CD14-positive monocyte (primary cell): ENCODE measurements around the gene ADAMTSL1. TPM values are rescaled to one million over a fixed set of nuclear protein-coding genes. Genes with fewer than 3 reads are reported as not detected.

Source experiments
- DNase-seq, 3 donors: peaks; one replicate each; pipeline ENCODE4 v3.0.0-alpha.2; 2011 to 2022
- H2AFZ ChIP-seq: 2 replicates; pipeline ENCODE4 v1.6.0; 2012; ENCODE audit warnings: mild to moderate bottlenecking, low read depth, low read length, inconsistent platforms; ENCODE audit not compliant: insufficient read depth, poor library complexity, severe bottlenecking
- H3K27ac ChIP-seq, 2 donors: 1 replicate in 1 of 2; 2 replicates in 1 of 2; pipeline ENCODE4 v1.5.1; 2012 to 2013; ENCODE audit warnings: low read length in 2 of 2, control low read depth in 1 of 2, inconsistent platforms in 1 of 2, low read depth in 1 of 2, mild to moderate bottlenecking in 1 of 2
- H3K27me3 ChIP-seq, 2 donors: one replicate each; pipeline versions ENCODE4 v1.6.0 to v1.6.1; 2011 to 2013; ENCODE audit warnings: low read length in 2 of 2; ENCODE audit not compliant: control insufficient read depth in 2 of 2, insufficient read depth in 2 of 2
- H3K36me3 ChIP-seq, 2 donors: replicated peaks in 1 of 2; 1 replicate in 1 of 2; 2 replicates in 1 of 2; pipeline versions ENCODE4 v1.5.1 to v1.6.1; 2012 to 2013; ENCODE audit warnings: low read length in 2 of 2, control low read depth in 1 of 2, inconsistent platforms in 1 of 2, mild to moderate bottlenecking in 1 of 2; ENCODE audit not compliant: insufficient read depth in 2 of 2, control insufficient read depth in 1 of 2
- H3K4me1 ChIP-seq, 2 donors: 1 replicate in 1 of 2; 2 replicates in 1 of 2; pipeline versions ENCODE4 v1.5.1 to v1.6.1; 2012 to 2013; ENCODE audit warnings: low read length in 2 of 2, control low read depth in 1 of 2, inconsistent platforms in 1 of 2, mild to moderate bottlenecking in 1 of 2, moderate library complexity in 1 of 2; ENCODE audit not compliant: insufficient read depth in 2 of 2, control insufficient read depth in 1 of 2
- H3K4me2 ChIP-seq: replicated peaks from 2 replicates; pipeline ENCODE3; 2012; ENCODE audit warnings: low read length, moderate library complexity, mild to moderate bottlenecking; ENCODE audit not compliant: poor library complexity, severe bottlenecking; ENCODE audit errors: extremely low read depth
- H3K4me3 ChIP-seq, 3 experiments: fragments of 200-600 bp in 1 of 3; sonication (generic) in 1 of 3; replicated peaks in 1 of 3; 1 replicate in 2 of 3; 2 replicates in 1 of 3; pipeline ENCODE4 v1.5.1; 2011 to 2013; ENCODE audit warnings: low read length in 3 of 3, mild to moderate bottlenecking in 3 of 3, control low read depth in 2 of 3, low read depth in 2 of 3, inconsistent platforms in 1 of 3, moderate library complexity in 1 of 3
- H3K79me2 ChIP-seq: 2 replicates; pipeline ENCODE4 v1.6.0; 2012; ENCODE audit warnings: mild to moderate bottlenecking, control low read depth, inconsistent platforms, low read length, moderate library complexity; ENCODE audit not compliant: insufficient read depth
- H3K9ac ChIP-seq: 2 replicates; pipeline ENCODE4 v1.6.0; 2017; ENCODE audit warnings: low read length, mild to moderate bottlenecking; ENCODE audit not compliant: insufficient read depth, poor library complexity, severe bottlenecking
- H3K9me3 ChIP-seq, 2 donors: replicated peaks in 1 of 2; 1 replicate in 1 of 2; 2 replicates in 1 of 2; pipeline versions ENCODE4 v1.5.1 to v1.6.1; 2012 to 2013; ENCODE audit warnings: low read length in 2 of 2, control low read depth in 1 of 2; ENCODE audit not compliant: control insufficient read depth in 1 of 2, insufficient read depth in 1 of 2
- H4K20me1 ChIP-seq: 2 replicates; pipeline ENCODE4 v1.6.0; 2012; ENCODE audit warnings: mild to moderate bottlenecking, low read length, control low read depth, moderate library complexity; ENCODE audit not compliant: insufficient read depth
- H3K27ac Mint-ChIP-seq, 7 donors: one replicate each; pipeline ENCODE4 v1.8.0; 2020; ENCODE audit warnings: mild to moderate bottlenecking in 7 of 7, mixed read lengths in 7 of 7, moderate library complexity in 6 of 7, inconsistent platforms in 2 of 7
- H3K27me3 Mint-ChIP-seq, 3 donors: one replicate each; pipeline ENCODE4 v1.8.0; 2021 to 2022; ENCODE audit warnings: low read depth in 3 of 3, mild to moderate bottlenecking in 3 of 3, mixed read lengths in 3 of 3, moderate library complexity in 3 of 3, inconsistent platforms in 1 of 3
- H3K36me3 Mint-ChIP-seq, 2 donors: one replicate each; pipeline ENCODE4 v1.8.0; 2020; ENCODE audit warnings: mixed read lengths in 2 of 2, inconsistent platforms in 1 of 2, mild to moderate bottlenecking in 1 of 2
- H3K4me1 Mint-ChIP-seq: one replicate; pipeline ENCODE4 v1.8.0; 2020; ENCODE audit warnings: mild to moderate bottlenecking, mixed read lengths
- H3K4me3 Mint-ChIP-seq, 2 donors: one replicate each; pipeline ENCODE4 v1.8.0; 2020; ENCODE audit warnings: mild to moderate bottlenecking in 2 of 2, mixed read lengths in 2 of 2, moderate library complexity in 1 of 2
- H3K9me3 Mint-ChIP-seq, 7 donors: one replicate each; pipeline ENCODE4 v1.8.0; 2020 to 2022; ENCODE audit warnings: mixed read lengths in 7 of 7, mild to moderate bottlenecking in 6 of 7, moderate library complexity in 6 of 7, inconsistent platforms in 2 of 7
- CTCF ChIP-seq: fragments of 200-600 bp; IDR thresholded peaks from one replicate; pipeline ENCODE4 v1.8.0; 2022; ENCODE audit warnings: antibody characterized with exemption, mild to moderate bottlenecking
- WGBS: methylation state at CpG from one replicate; pipeline ENCODE4 v1.1.5; 2013; ENCODE audit warnings: missing lambda C conversion rate; ENCODE audit not compliant: insufficient coverage; 5-methylcytosine and 5-hydroxymethylcytosine counted together
- intact Hi-C, 2 donors: fragments of 100-400 bp; cut with micrococcal nuclease; formaldehyde crosslinking; loops; one replicate each; pipeline versions ENCODE4 v1.15.0 to v1.15.1; 2023
- polyA plus RNA-seq, 3 donors: library from polyadenylated mRNA; depleted of rRNA in 1 of 3; unstranded in 2 of 3; stranded (reverse) in 1 of 3; fragments of 300-500 nt in 2 of 3; fragments of >200 nt in 1 of 3; fragmentation: Illumina TruSeq in 2 of 3; gene quantifications; 1 replicate in 2 of 3; 2 replicates in 1 of 3; pipeline ENCODE4 v1.2.3, GENCODE V29; 2012 to 2021

ADAMTSL1 gene
- polyA plus RNA-seq, 3 donors = not detected

GRCh38 chr9:18824095-18824666, 350.2 kb downstream of the ADAMTSL1 start:
- Histone ChIP-seq H3K4me2 (no peak overlapping the region), H3K36me3 (no peaks in the 10 kb centered on the region), H3K9me3 (no peaks in the 10 kb centered on the region), H3K79me2 (no peaks in the 10 kb centered on the region), H4K20me1 (no peaks in the 10 kb centered on the region), H3K27ac (no peak overlapping the region), H3K9ac (no peak overlapping the region), H3K4me1 (no peaks in the 10 kb centered on the region), H3K4me3 (no peak overlapping the region), H3K27me3 (no peaks in the 10 kb centered on the region), H2AFZ (no peak overlapping the region)
- H3K4me3 Mint-ChIP-seq = no peak overlapping the region
- intact Hi-C loops = no loop called here
- no peak for DNase-seq
- H3K9me3 Mint-ChIP-seq = peaks cover 0 to 4% (median 0%) of the 10 kb centered on the region in 7 donors
- no peak for TF ChIP-seq CTCF
- 100% methylated on average over 3 of the region's 4 CpGs for WGBS
- peak overlapping the region in 2 of 7 donors; percentile 1 to 42 for H3K27ac Mint-ChIP-seq
- H3K4me1 Mint-ChIP-seq = no peaks in the 10 kb centered on the region
- H3K27me3 Mint-ChIP-seq = peaks cover 1 to 4% (median 2%) of the 10 kb centered on the region in 3 donors
- no peaks in the 10 kb centered on the region for H3K36me3 Mint-ChIP-seq

GRCh38 chr9:18825656-18826170, 351.8 kb downstream of the ADAMTSL1 start:
- Histone ChIP-seq H3K9me3 (no peaks in the 10 kb centered on the region), H3K4me1 (no peaks in the 10 kb centered on the region), H3K9ac (no peak overlapping the region), H3K79me2 (no peaks in the 10 kb centered on the region), H2AFZ (no peak overlapping the region), H3K36me3 (no peaks in the 10 kb centered on the region), H3K27me3 (no peaks in the 10 kb centered on the region), H3K4me3 (no peak overlapping the region), H3K27ac (no peak overlapping the region), H3K4me2 (no peak overlapping the region), H4K20me1 (no peaks in the 10 kb centered on the region)
- peaks cover 0 to 4% (median 1%) of the 10 kb centered on the region in 7 donors for H3K9me3 Mint-ChIP-seq
- WGBS = 75% methylated on average over 2 of the region's 3 CpGs
- H3K4me3 Mint-ChIP-seq = no peak overlapping the region
- TF ChIP-seq CTCF = no peak
- H3K36me3 Mint-ChIP-seq = no peaks in the 10 kb centered on the region
- DNase-seq = no peak
- peaks cover 0 to 4% (median 1%) of the 10 kb centered on the region in 3 donors for H3K27me3 Mint-ChIP-seq
- no peaks in the 10 kb centered on the region for H3K4me1 Mint-ChIP-seq
- intact Hi-C loops = no loop called here
- no peak overlapping the region for H3K27ac Mint-ChIP-seq
